Upper lobe of left lung (tissue), 4 donors: ENCODE data around the gene CR2.

Source experiments
- CTCF ChIP-seq, 6 experiments: fragments of 450-650 bp in 4 of 6; fragments of 200-600 bp in 2 of 6; sonication (generic) in 2 of 6; IDR thresholded peaks; one replicate each; pipeline ENCODE4 v1.5.1; 2016 to 2019; ENCODE audit warnings: antibody characterized with exemption in 6 of 6
- POLR2A ChIP-seq, 4 donors: fragments of 450-650 bp; IDR thresholded peaks; one replicate each; pipeline ENCODE4 v1.5.1; 2016 to 2017; ENCODE audit warnings: antibody characterized with exemption in 4 of 4, mild to moderate bottlenecking in 2 of 4
- POLR2AphosphoS5 ChIP-seq, 2 donors: sonication (generic); formaldehyde crosslinking; IDR thresholded peaks; one replicate each; pipeline ENCODE4 v1.5.1; 2017; ENCODE audit warnings: antibody characterized with exemption in 2 of 2

GRCh38 chr1:207461649-207462048 lies 7.5 kb downstream of the CR2 start:
- TF ChIP-seq POLR2AphosphoS5 (IDR thresholded peaks at IDR 0.05) (no peak), CTCF (IDR thresholded peaks at IDR 0.05) (no peak), POLR2A (IDR thresholded peaks at IDR 0.05) (no peak)
